H1 (cell line): ENCODE data around the gene RIPOR1. TPM values are rescaled to one million over a fixed set of nuclear protein-coding genes. Genes with fewer than 3 reads are reported as not detected.

Experiments
- CTCF ChIA-PET: fragments of 300-600 bp; sonication (Branson Sonifier 250); formaldehyde crosslinking; loops from one replicate; lab custom pipeline; 2021; ENCODE audit not compliant: partially characterized antibody; lab: Charles Lee
- POLR2A ChIA-PET: fragments of 300-600 bp; sonication (Branson Sonifier 250); formaldehyde crosslinking; loops from one replicate; lab custom pipeline; 2021; ENCODE audit warnings: inconsistent platforms; ENCODE audit not compliant: partially characterized antibody; lab: Charles Lee
- DNase-seq, 2 experiments: peaks; one replicate each; pipeline versions ENCODE4 v3.0.0 to v3.0.0-alpha.2; 2010 to 2022; ENCODE audit warnings: low spot score in 2 of 2, low read depth in 1 of 2, mixed read lengths in 1 of 2
- FAIRE-seq: peaks from 2 replicates; lab custom pipeline; 2011; peaks lifted over from hg19 to GRCh38; lab: Jason Lieb, UNC
- H2AFZ ChIP-seq: 2 replicates; pipeline ENCODE4 v1.8.1; 2012; ENCODE audit warnings: low read length, inconsistent platforms
- H2AK5ac ChIP-seq: 2 replicates; pipeline ENCODE4 v1.6.1; 2013; ENCODE audit warnings: low read depth, low read length
- H2BK120ac ChIP-seq: replicated peaks from 2 replicates; pipeline ENCODE3; 2013; ENCODE audit warnings: low read depth, low read length, inconsistent platforms
- H2BK12ac ChIP-seq: 2 replicates; pipeline ENCODE4 v1.6.1; 2013; ENCODE audit warnings: low read depth, low read length
- H2BK15ac ChIP-seq: 2 replicates; pipeline ENCODE4 v1.6.1; 2013; ENCODE audit warnings: low read length
- H2BK20ac ChIP-seq: 2 replicates; pipeline ENCODE4 v1.6.1; 2013; ENCODE audit warnings: low read length
- H2BK5ac ChIP-seq: 2 replicates; pipeline ENCODE4 v1.6.1; 2013; ENCODE audit warnings: low read depth, low read length
- H3K14ac ChIP-seq: 2 replicates; pipeline ENCODE4 v1.6.1; 2013; ENCODE audit warnings: inconsistent platforms; ENCODE audit not compliant: insufficient read length
- H3K18ac ChIP-seq: 2 replicates; pipeline ENCODE4 v1.6.1; 2013; ENCODE audit warnings: low read length; ENCODE audit errors: extremely low read depth
- H3K23ac ChIP-seq: 2 replicates; pipeline ENCODE4 v1.6.1; 2013; ENCODE audit warnings: inconsistent platforms; ENCODE audit not compliant: insufficient read length
- H3K23me2 ChIP-seq: 2 replicates; pipeline ENCODE4 v1.6.1; 2013; ENCODE audit warnings: low read depth, low read length
- H3K27ac ChIP-seq: 2 replicates; pipeline ENCODE4 v1.6.1; 2011; ENCODE audit warnings: low read depth, low read length, inconsistent platforms
- H3K27me3 ChIP-seq, 4 experiments: replicated peaks in 1 of 4; 1 replicate in 1 of 4; 2 replicates in 3 of 4; pipeline versions ENCODE4 v1.6.1 to v1.8.1; 2011 to 2013; ENCODE audit warnings: low read length in 3 of 4, mild to moderate bottlenecking in 3 of 4, inconsistent platforms in 2 of 4, mixed read lengths in 2 of 4, moderate library complexity in 1 of 4; ENCODE audit not compliant: control insufficient read depth in 3 of 4, insufficient read depth in 3 of 4; ENCODE audit errors: extremely low read depth in 1 of 4
- H3K36me3 ChIP-seq, 4 experiments: 2 replicates each; pipeline versions ENCODE4 v1.6.1 to v1.8.1; 2011 to 2013; ENCODE audit warnings: mild to moderate bottlenecking in 4 of 4, low read length in 3 of 4, moderate library complexity in 2 of 4, control low read depth in 1 of 4, inconsistent platforms in 1 of 4; ENCODE audit not compliant: insufficient read depth in 4 of 4, control insufficient read depth in 2 of 4
- H3K4ac ChIP-seq: replicated peaks from 2 replicates; pipeline ENCODE3; 2013; ENCODE audit warnings: low read length, low read depth, mixed read lengths, inconsistent platforms; ENCODE audit not compliant: insufficient read length
- H3K4me1 ChIP-seq, 4 experiments: replicated peaks in 1 of 4; 1 replicate in 1 of 4; 2 replicates in 3 of 4; pipeline versions ENCODE4 v1.6.1 to v1.8.1; 2011 to 2013; ENCODE audit warnings: low read length in 3 of 4, inconsistent platforms in 2 of 4, mixed read lengths in 1 of 4; ENCODE audit not compliant: insufficient read depth in 4 of 4, control insufficient read depth in 3 of 4
- H3K4me2 ChIP-seq, 2 experiments: 2 replicates each; pipeline versions ENCODE4 v1.6.1 to v1.8.1; 2011 to 2013; ENCODE audit warnings: low read depth in 2 of 2, low read length in 2 of 2, control low read depth in 1 of 2, inconsistent platforms in 1 of 2, mild to moderate bottlenecking in 1 of 2; ENCODE audit not compliant: insufficient read depth in 1 of 2
- H3K4me3 ChIP-seq, 4 experiments: fragments of 200-600, 300-600 bp in 1 of 4; sonication (generic), shearing (Covaris generic), sonication (Bioruptor Twin) in 1 of 4; 2 replicates each; pipeline versions ENCODE4 v1.5.1 to v1.8.1; 2011 to 2016; ENCODE audit warnings: low read length in 4 of 4, low read depth in 3 of 4, control low read depth in 2 of 4, inconsistent platforms in 2 of 4, mild to moderate bottlenecking in 2 of 4, mixed read lengths in 1 of 4, moderate library complexity in 1 of 4; ENCODE audit not compliant: insufficient read depth in 2 of 4; ENCODE audit errors: extremely low read depth in 1 of 4
- H3K56ac ChIP-seq: replicated peaks from 2 replicates; pipeline ENCODE3; 2013; ENCODE audit warnings: low read depth, mild to moderate bottlenecking, mixed read lengths, low read length, inconsistent platforms; ENCODE audit not compliant: insufficient read length
- H3K79me1 ChIP-seq: 2 replicates; pipeline ENCODE4 v1.6.1; 2013; ENCODE audit warnings: low read depth, low read length, control low read depth
- H3K79me2 ChIP-seq, 2 experiments: 2 replicates each; pipeline versions ENCODE4 v1.6.1 to v1.8.1; 2012 to 2013; ENCODE audit warnings: low read length in 2 of 2, mild to moderate bottlenecking in 2 of 2, inconsistent platforms in 1 of 2; ENCODE audit not compliant: insufficient read depth in 2 of 2, control insufficient read depth in 1 of 2
- H3K9ac ChIP-seq, 4 experiments: replicated peaks in 1 of 4; 1 replicate in 1 of 4; 2 replicates in 3 of 4; pipeline versions ENCODE4 v1.6.1 to v1.8.1; 2011 to 2013; ENCODE audit warnings: low read depth in 3 of 4, low read length in 3 of 4, control low read depth in 2 of 4, mild to moderate bottlenecking in 2 of 4, moderate library complexity in 2 of 4, inconsistent platforms in 1 of 4; ENCODE audit errors: extremely low read depth in 1 of 4
- H3K9me3 ChIP-seq, 2 experiments: 2 replicates each; pipeline versions ENCODE4 v1.6.1 to v1.8.1; 2012 to 2013; ENCODE audit warnings: mild to moderate bottlenecking in 2 of 2, moderate library complexity in 2 of 2, control low read depth in 1 of 2, inconsistent platforms in 1 of 2, low read depth in 1 of 2, low read length in 1 of 2, mixed read lengths in 1 of 2; ENCODE audit not compliant: insufficient read depth in 2 of 2
- H4K20me1 ChIP-seq, 2 experiments: replicated peaks in 1 of 2; 2 replicates each; pipeline versions ENCODE3 to v1.8.1; 2011 to 2013; ENCODE audit warnings: inconsistent platforms in 2 of 2, low read length in 2 of 2, mild to moderate bottlenecking in 1 of 2; ENCODE audit not compliant: insufficient read depth in 2 of 2, control insufficient read depth in 1 of 2
- H4K5ac ChIP-seq: 2 replicates; pipeline ENCODE4 v1.6.1; 2013; ENCODE audit warnings: low read length, low read depth, mixed read lengths, inconsistent platforms; ENCODE audit not compliant: insufficient read length
- H4K8ac ChIP-seq: 2 replicates; pipeline ENCODE4 v1.8.0; 2013; ENCODE audit warnings: mild to moderate bottlenecking, moderate library complexity, low read length, inconsistent platforms; ENCODE audit not compliant: insufficient read depth; ENCODE audit errors: extremely low read depth
- H4K91ac ChIP-seq: replicated peaks from 2 replicates; pipeline ENCODE3; 2013; ENCODE audit warnings: low read length, mixed read lengths, inconsistent platforms; ENCODE audit not compliant: insufficient read length
- BRCA1 ChIP-seq: IDR thresholded peaks from 2 replicates; pipeline ENCODE4 v1.6.1; 2012; ENCODE audit warnings: low read depth, low read length, improper control_type of control experiment
- CHD2 ChIP-seq: IDR thresholded peaks from 2 replicates; pipeline ENCODE4 v1.6.1; 2012; ENCODE audit warnings: low read length, improper control_type of control experiment
- CREB1 ChIP-seq: IDR thresholded peaks from 2 replicates; pipeline ENCODE4 v1.6.1; 2012; ENCODE audit warnings: inconsistent platforms
- FOSL1 ChIP-seq: IDR thresholded peaks from 2 replicates; pipeline ENCODE4 v1.6.1; 2011; ENCODE audit warnings: mild to moderate bottlenecking, low read depth, low read length, moderate library complexity; ENCODE audit not compliant: insufficient read depth
- GTF2F1 ChIP-seq: IDR thresholded peaks from 2 replicates; pipeline ENCODE4 v1.6.1; 2012; ENCODE audit warnings: low read depth, low read length, improper control_type of control experiment, borderline replicate concordance
- JUND ChIP-seq: IDR thresholded peaks from 2 replicates; pipeline ENCODE4 v1.6.1; 2011; ENCODE audit warnings: mild to moderate bottlenecking, improper control_type of control experiment, low read length
- KDM5A ChIP-seq: fragments of 200-600 bp; IDR thresholded peaks from 2 replicates; pipeline ENCODE4 v1.7.1; 2012; ENCODE audit warnings: mild to moderate bottlenecking, low read length, inconsistent platforms, mixed read lengths
- NRF1 ChIP-seq: IDR thresholded peaks from 2 replicates; pipeline ENCODE4 v1.6.1; 2011; ENCODE audit warnings: mild to moderate bottlenecking, low read depth, low read length, improper control_type of control experiment
- RXRA ChIP-seq: IDR thresholded peaks from 2 replicates; pipeline ENCODE4 v1.6.1; 2011; ENCODE audit warnings: low read depth, mild to moderate bottlenecking, low read length, moderate library complexity; ENCODE audit not compliant: insufficient read depth
- SIX5 ChIP-seq: IDR thresholded peaks from 2 replicates; pipeline ENCODE4 v1.6.1; 2011; ENCODE audit warnings: mild to moderate bottlenecking, low read depth, low read length
- SUZ12 ChIP-seq: fragments of 200-600 bp; sonication (generic); IDR thresholded peaks from 2 replicates; pipeline ENCODE4 v1.6.1; 2012; ENCODE audit warnings: mild to moderate bottlenecking, inconsistent platforms, low read length, moderate library complexity, mixed read lengths
- TCF12 ChIP-seq: IDR thresholded peaks from 2 replicates; pipeline ENCODE4 v1.6.1; 2011; ENCODE audit warnings: low read depth, mild to moderate bottlenecking, low read length
- TEAD4 ChIP-seq: IDR thresholded peaks from 2 replicates; pipeline ENCODE4 v1.6.1; 2012; ENCODE audit warnings: low read depth, low read length, inconsistent platforms, mixed read lengths
- WGBS, 2 experiments: shearing (Covaris generic) in 1 of 2; methylation state at CpG; one replicate each; pipeline versions ENCODE4 v1.1.6 to v1.1.7; 2013 to 2015; ENCODE audit warnings: low lambda C conversion rate in 2 of 2, mixed read lengths in 2 of 2, inconsistent platforms in 1 of 2, low coverage in 1 of 2, missing lambda C conversion rate in 1 of 2; ENCODE audit not compliant: insufficient replicate concordance in 2 of 2, insufficient coverage in 1 of 2, insufficient read length in 1 of 2; ENCODE audit errors: extremely low coverage in 1 of 2, missing lambda C conversion rate in 1 of 2; 5-methylcytosine and 5-hydroxymethylcytosine counted together
- polyA plus RNA-seq, 7 experiments: library from polyadenylated mRNA; depleted of rRNA in 3 of 7; stranded (reverse) in 5 of 7; unstranded in 2 of 7; fragments of >200 nt in 5 of 7; fragments of 200-250 nt in 2 of 7; gene quantifications; 1 replicate in 5 of 7; 2 replicates in 1 of 7; 4 replicates in 1 of 7; pipeline versions ENCODE4 v1.2.1 to v1.2.3, GENCODE V29; 2011 to 2013; ENCODE audit warnings: missing spikeins in 2 of 7, mixed read lengths in 2 of 7
- total RNA-seq: library from RNA; stranded (reverse); fragmentation: NEBNext Ultra II Directional; extraction: Animal tissue kit (Norgen Biotek cat#: 25700); gene quantifications from 2 replicates; pipeline ENCODE4 v1.2.1, GENCODE V29; 2021
- TF ChIP-seq, protein P1 (sequence below): IDR thresholded peaks from 2 replicates; pipeline ENCODE4 v1.6.1; 2011; ENCODE audit warnings: low read length, improper control_type of control experiment

RIPOR1 gene
- total and polyA plus RNA-seq, 2 of the 8 experiments (the other 6 are each of a cell fraction or from before 2014, with no cell fraction given) = 2.7 to 10.1 TPM

DNA sequence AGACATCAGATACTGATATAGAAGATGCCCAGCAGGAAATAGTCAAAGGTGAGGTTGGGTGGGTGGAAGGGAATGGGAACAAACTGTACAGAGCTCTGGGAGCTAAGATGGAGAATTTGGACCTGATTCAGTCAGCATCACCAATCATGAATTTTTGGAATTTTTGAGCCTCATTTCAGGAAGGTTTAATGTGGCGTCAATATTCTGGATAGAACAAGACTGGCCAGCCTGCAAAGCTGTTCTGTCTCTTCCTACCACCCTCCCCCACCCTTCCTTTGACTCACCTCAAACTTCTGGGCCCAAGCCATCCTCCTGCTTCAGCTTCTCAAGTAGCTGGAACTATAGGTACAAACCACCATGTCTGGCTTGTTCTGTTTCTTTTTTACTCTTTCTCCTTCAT is 66.3 kb downstream of the RIPOR1 start:
- DNase-seq (no peak), FAIRE-seq (no peak)
- peak overlapping the region; percentile 63 for H4K91ac ChIP-seq
- peaks cover 3 to 65% of the 10 kb centered on the region in 2 experiments; a peak in 3 of 4 replicates for H3K79me2 ChIP-seq
- no peak overlapping the region for H2AK5ac ChIP-seq
- H3K9me3 ChIP-seq = no peaks in the 10 kb centered on the region
- H3K56ac ChIP-seq = no peak overlapping the region
- POLR2A ChIA-PET = interaction anchor here (0.9 to 8.1 kb wide), 3 partner anchors 9 to 48 kb away, joined by 3 to 43 read pairs (median 3); partner anchors contain the start of gene CTCF
- 88% methylated on average over 1 of the region's 1 CpG; no CpG with 5 or more reads in 1 of the 2 experiments for WGBS, 2 experiments
- peak overlapping the region in 1 of 4 experiments; percentile 48; a peak in 1 of 8 replicates for H3K4me3 ChIP-seq
- peak overlapping the region; percentile 63 for H4K5ac ChIP-seq
- CTCF ChIA-PET = interaction anchor here (0.6 to 3.5 kb wide), 6 partner anchors 18 to 492 kb away, joined by 3 to 20 read pairs (median 4); no protein-coding TSS in a partner anchor
- peak overlapping the region; percentile 90 for H2BK120ac ChIP-seq
- H2BK12ac ChIP-seq = 0 out of 2 replicates have a peak overlapping the region, but pooled peaks have one; percentile 3
- no peak overlapping the region for H3K9ac ChIP-seq
- H3K36me3 ChIP-seq = peaks cover 0 to 3% (median 0%) of the 10 kb centered on the region in 4 experiments; a peak in 1 of 8 replicates
- H3K23me2 ChIP-seq = no peaks in the 10 kb centered on the region
- no peak overlapping the region for H2AFZ ChIP-seq
- H2BK20ac ChIP-seq = no peak overlapping the region
- H3K27me3 ChIP-seq = no peaks in the 10 kb centered on the region
- no peak overlapping the region for H3K14ac ChIP-seq
- H3K4ac ChIP-seq = peak overlapping the region; percentile 23
- no peaks in the 10 kb centered on the region for H4K20me1 ChIP-seq
- no peak overlapping the region for H3K23ac ChIP-seq
- peak overlapping the region; percentile 62 for H3K18ac ChIP-seq
- H3K4me2 ChIP-seq = peak overlapping the region; percentile 58 to 65
- no peak overlapping the region; the same call in 1 of the 2 replicates for H3K27ac ChIP-seq
- H4K8ac ChIP-seq = no peak overlapping the region
- peaks cover 0 to 30% (median 12%) of the 10 kb centered on the region in 4 experiments; a peak in 6 of 7 replicates for H3K4me1 ChIP-seq
- peak overlapping the region; percentile 5; the same call in 1 of the 2 replicates for H2BK5ac ChIP-seq
- peaks cover 2% of the 10 kb centered on the region; the same call in 1 of the 2 replicates for H3K79me1 ChIP-seq
- H2BK15ac ChIP-seq = no peak overlapping the region
- TF ChIP-seq FOSL1 (no peak), NRF1 (no peak), TCF12 (no peak), KDM5A (no peak), CREB1 (no peak), CHD2 (no peak), TEAD4 (no peak), BRCA1 (no peak), GTF2F1 (no peak), RXRA (no peak), SIX5 (no peak), SUZ12 (no peak), JUND (no peak)
- TF ChIP-seq, protein P1, sequence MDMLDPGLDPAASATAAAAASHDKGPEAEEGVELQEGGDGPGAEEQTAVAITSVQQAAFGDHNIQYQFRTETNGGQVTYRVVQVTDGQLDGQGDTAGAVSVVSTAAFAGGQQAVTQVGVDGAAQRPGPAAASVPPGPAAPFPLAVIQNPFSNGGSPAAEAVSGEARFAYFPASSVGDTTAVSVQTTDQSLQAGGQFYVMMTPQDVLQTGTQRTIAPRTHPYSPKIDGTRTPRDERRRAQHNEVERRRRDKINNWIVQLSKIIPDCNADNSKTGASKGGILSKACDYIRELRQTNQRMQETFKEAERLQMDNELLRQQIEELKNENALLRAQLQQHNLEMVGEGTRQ = no peak
